ENCODE results near the gene TLN1. TPM values are rescaled to one million over a fixed set of nuclear protein-coding genes. Genes with fewer than 3 reads are reported as not detected.

Gene TLN1
- total RNA-seq, 1 experiment from 2014 or later = 347 TPM

DNA sequence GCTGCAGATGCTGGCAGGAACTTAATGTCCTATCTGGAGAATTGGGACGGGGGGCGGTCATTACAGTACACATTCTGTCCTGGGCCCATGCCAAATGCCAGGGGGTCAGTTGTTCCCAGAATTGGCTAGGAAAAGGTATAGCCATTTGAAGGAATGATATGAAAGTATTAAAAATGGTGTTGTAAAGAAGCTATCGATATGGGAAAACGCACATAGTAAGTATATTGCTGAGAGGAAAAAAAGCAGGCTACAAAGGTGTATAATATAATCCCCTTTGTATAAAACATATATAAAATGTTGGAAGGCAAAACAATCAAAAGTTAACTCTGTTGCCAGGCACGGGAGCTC, 66.5 kb downstream of the TLN1 start:
- in situ Hi-C loops (cut with HindIII; ENCODE audit: low pct_unique_long_range_greater_than_20kb, low sequenced_read_pairs) (no loop called here), intact Hi-C loops (cut with micrococcal nuclease; ENCODE audit: unreplicated experiment) (no loop called here)
- ATAC-seq (no peak), DNase-seq (ENCODE audit: low read depth, low spot score) (no peak)
- Histone ChIP-seq H3K4me1 (ENCODE audit: control insufficient read depth, insufficient read depth, low read length) (peaks cover 48% of the 10 kb centered on the region), H3K4me3 (ENCODE audit: low read depth in 2 of 2, low read length in 2 of 2) (peak overlapping the region; percentile 64 to 83), H3K9me3 (ENCODE audit: control insufficient read depth, insufficient read depth, low read depth, low read length) (no peaks in the 10 kb centered on the region), H3K27ac (ENCODE audit: low read length) (peak overlapping the region; percentile 97), H3K36me3 (ENCODE audit: control insufficient read depth, insufficient read depth, low read length) (peaks cover 3% of the 10 kb centered on the region), H3K27me3 (ENCODE audit: control insufficient read depth, insufficient read depth, low read length) (no peaks in the 10 kb centered on the region)
- ChIA-PET POLR2A (interaction anchor here (0.6 to 1.0 kb wide), 2 partner anchors 24 to 67 kb away, joined by 7 read pairs; partner anchors contain the start of genes CREB3 and TLN1), CTCF (interaction anchor here (0.6 to 1.6 kb wide), 4 partner anchors 24 to 125 kb away, joined by 3 to 4 read pairs (median 4); partner anchors contain the start of gene TPM2)
- BruUV-seq (replicated peaks) = no TSS peak
- TF ChIP-seq, protein P1, sequence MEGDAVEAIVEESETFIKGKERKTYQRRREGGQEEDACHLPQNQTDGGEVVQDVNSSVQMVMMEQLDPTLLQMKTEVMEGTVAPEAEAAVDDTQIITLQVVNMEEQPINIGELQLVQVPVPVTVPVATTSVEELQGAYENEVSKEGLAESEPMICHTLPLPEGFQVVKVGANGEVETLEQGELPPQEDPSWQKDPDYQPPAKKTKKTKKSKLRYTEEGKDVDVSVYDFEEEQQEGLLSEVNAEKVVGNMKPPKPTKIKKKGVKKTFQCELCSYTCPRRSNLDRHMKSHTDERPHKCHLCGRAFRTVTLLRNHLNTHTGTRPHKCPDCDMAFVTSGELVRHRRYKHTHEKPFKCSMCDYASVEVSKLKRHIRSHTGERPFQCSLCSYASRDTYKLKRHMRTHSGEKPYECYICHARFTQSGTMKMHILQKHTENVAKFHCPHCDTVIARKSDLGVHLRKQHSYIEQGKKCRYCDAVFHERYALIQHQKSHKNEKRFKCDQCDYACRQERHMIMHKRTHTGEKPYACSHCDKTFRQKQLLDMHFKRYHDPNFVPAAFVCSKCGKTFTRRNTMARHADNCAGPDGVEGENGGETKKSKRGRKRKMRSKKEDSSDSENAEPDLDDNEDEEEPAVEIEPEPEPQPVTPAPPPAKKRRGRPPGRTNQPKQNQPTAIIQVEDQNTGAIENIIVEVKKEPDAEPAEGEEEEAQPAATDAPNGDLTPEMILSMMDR (IDR thresholded peaks at IDR 0.05) = no peak
- TF ChIP-seq TCF7L2 (IDR thresholded peaks at IDR 0.05; ENCODE audit: low read depth, low read length) (no peak), SIN3A (IDR thresholded peaks at IDR 0.05; ENCODE audit: borderline replicate concordance, insufficient read depth, low read depth, low read length) (no peak), POLR2AphosphoS5 (IDR thresholded peaks at IDR 0.05; ENCODE audit: low read depth, low read length) (no peak)
- TF ChIP-seq, protein P2, sequence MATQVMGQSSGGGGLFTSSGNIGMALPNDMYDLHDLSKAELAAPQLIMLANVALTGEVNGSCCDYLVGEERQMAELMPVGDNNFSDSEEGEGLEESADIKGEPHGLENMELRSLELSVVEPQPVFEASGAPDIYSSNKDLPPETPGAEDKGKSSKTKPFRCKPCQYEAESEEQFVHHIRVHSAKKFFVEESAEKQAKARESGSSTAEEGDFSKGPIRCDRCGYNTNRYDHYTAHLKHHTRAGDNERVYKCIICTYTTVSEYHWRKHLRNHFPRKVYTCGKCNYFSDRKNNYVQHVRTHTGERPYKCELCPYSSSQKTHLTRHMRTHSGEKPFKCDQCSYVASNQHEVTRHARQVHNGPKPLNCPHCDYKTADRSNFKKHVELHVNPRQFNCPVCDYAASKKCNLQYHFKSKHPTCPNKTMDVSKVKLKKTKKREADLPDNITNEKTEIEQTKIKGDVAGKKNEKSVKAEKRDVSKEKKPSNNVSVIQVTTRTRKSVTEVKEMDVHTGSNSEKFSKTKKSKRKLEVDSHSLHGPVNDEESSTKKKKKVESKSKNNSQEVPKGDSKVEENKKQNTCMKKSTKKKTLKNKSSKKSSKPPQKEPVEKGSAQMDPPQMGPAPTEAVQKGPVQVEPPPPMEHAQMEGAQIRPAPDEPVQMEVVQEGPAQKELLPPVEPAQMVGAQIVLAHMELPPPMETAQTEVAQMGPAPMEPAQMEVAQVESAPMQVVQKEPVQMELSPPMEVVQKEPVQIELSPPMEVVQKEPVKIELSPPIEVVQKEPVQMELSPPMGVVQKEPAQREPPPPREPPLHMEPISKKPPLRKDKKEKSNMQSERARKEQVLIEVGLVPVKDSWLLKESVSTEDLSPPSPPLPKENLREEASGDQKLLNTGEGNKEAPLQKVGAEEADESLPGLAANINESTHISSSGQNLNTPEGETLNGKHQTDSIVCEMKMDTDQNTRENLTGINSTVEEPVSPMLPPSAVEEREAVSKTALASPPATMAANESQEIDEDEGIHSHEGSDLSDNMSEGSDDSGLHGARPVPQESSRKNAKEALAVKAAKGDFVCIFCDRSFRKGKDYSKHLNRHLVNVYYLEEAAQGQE (IDR thresholded peaks at IDR 0.05; ENCODE audit: insufficient read depth in 1 of 2, low read depth in 2 of 2, low read length in 1 of 2) = no peak

DNA sequence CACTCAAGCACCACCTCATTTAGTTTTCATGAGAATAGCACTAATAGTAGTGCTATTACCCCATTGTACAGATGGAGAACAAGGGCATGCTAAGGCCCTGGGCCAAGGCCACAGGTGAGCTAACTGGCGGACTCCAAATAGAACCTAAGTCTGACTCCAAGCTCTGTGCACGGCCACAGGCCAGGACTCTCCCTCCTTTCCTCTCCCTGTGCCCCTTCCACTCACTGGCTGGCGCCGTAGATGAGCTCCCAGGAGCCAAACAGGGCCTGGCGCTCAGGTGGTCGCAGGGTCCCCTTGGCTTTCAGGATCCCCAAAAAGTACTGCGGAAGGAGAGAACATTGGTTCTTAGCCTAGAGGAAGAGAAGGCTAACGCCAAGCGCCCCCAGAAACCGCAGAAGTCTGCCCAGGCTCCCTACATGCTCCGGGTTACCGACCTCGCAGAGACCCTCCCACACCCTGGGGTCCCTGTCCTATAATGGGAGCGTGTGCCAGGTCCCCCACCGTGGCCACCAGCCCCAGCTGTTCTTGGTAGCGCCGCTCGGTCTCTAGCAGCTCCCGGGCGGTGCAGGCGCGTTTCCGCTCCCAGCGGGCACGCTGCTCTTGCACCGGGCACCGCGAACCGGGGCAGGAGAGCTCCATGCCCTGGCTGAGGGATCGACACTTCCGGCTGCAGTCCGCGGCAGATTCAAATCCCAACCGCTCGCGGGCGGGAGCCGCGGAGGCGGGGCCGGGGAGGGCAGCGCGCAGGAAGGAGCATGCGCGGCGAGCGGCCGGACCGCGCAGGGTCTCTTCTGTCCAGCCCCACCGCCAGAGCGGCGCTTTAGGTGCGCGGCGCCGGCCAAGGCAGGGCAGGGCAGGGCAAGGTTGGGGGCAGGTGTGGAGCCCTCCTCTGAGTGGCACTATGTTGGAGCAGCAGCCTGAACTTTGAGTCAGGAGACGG, 67.2 kb downstream of the TLN1 start, which contains the start of gene ARHGEF39:
TSS of gene ARHGEF39 (minus strand) at position 665 of the 940 bp plus-strand sequence. CDS start at position 639, 26 bp downstream.
- POLR2A ChIA-PET = interaction anchor here (0.6 to 1.0 kb wide), 3 partner anchors 30 to 129 kb away, joined by 7 to 8 read pairs (median 7); partner anchors contain the start of genes CREB3 and TLN1
- ATAC-seq = peak; percentile 93
- DNase-seq (ENCODE audit: low read depth, low spot score) = no peak
- intact Hi-C loops (cut with micrococcal nuclease; ENCODE audit: unreplicated experiment) (loop anchor here (5.0 kb wide), 1 partner anchor 62 kb away; no protein-coding TSS in a partner anchor), in situ Hi-C loops (cut with HindIII; ENCODE audit: low pct_unique_long_range_greater_than_20kb, low sequenced_read_pairs) (no loop called here)
- peak within 1 kb of the TSS; percentile 64 to 83 for H3K4me3 ChIP-seq (ENCODE audit: low read depth in 2 of 2, low read length in 2 of 2)
- H3K4me1 ChIP-seq (ENCODE audit: control insufficient read depth, insufficient read depth, low read length) = peaks cover 55% of the 10 kb centered on the region
- no TSS peak for BruUV-seq (replicated peaks)
- no peaks in the 10 kb centered on the region for H3K27me3 ChIP-seq (ENCODE audit: control insufficient read depth, insufficient read depth, low read length)
- TF ChIP-seq TCF7L2 (IDR thresholded peaks at IDR 0.05; ENCODE audit: low read depth, low read length) = peak; percentile 43; the same call in 1 of the 2 replicates
- no peak for TF ChIP-seq SIN3A (IDR thresholded peaks at IDR 0.05; ENCODE audit: borderline replicate concordance, insufficient read depth, low read depth, low read length)
- TF ChIP-seq, protein P1 (IDR thresholded peaks at IDR 0.05) = no peak
- H3K9me3 ChIP-seq (ENCODE audit: control insufficient read depth, insufficient read depth, low read depth, low read length) = no peaks in the 10 kb centered on the region
- CTCF ChIA-PET = interaction anchor here (0.6 to 1.6 kb wide), 6 partner anchors 20 to 74 kb away, joined by 3 to 4 read pairs (median 3); partner anchors contain the start of gene TPM2
- peak within 1 kb of the TSS; percentile 97 for H3K27ac ChIP-seq (ENCODE audit: low read length)
- H3K36me3 ChIP-seq (ENCODE audit: control insufficient read depth, insufficient read depth, low read length) = peaks cover 3% of the 10 kb centered on the region

Measured in Panc1 (cell line).